HG03108 (cell line): ENCODE data around the gene CPNE5.
"Not testable (repeated sequence)": the region's sequence is repeated elsewhere in the genome, so short reads cannot be mapped to it uniquely, and the experiment has no call there.

Source experiments
- ATAC-seq: cut with Tn5 transposase; IDR thresholded peaks from one replicate; pipeline ENCODE4 v1.9.1; 2021; ENCODE audit warnings: moderate library complexity; ENCODE audit not compliant: unreplicated experiment

The CPNE5 gene

GRCh38 chr6:36704961-36705577, 134.2 kb downstream of the CPNE5 start:
- not testable (repeated sequence) for ATAC-seq

DNA sequence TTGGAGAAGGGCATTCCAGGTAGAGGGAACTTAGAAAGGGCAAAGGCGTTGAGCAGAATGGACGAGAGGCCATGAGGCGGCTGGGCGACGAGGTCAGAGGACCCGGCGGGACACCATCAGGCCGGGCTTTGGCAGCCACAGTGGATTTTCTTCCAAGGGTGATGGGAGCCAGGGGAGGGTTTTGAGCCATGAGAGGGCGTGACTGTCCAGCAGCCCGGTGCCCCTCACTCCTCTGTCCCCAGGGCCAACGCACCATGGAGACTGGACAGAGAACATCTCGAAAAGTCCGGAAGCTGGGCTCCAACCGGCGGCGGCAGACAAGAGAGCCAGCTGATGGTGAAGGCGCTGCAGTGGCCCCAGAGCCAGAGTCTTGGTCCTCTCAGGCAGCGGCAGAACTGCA, 135.3 kb downstream of the CPNE5 start:
- ATAC-seq: no peak

GRCh38 chr6:36703081-36703606, 136.1 kb downstream of the CPNE5 start:
- no peak for ATAC-seq

- no peak for ATAC-seq
These were observed 136.6 kb downstream of the CPNE5 start for GRCh38 chr6:36702656-36703055.

GRCh38 chr6:36701401-36701991, 137.7 kb downstream of the CPNE5 start:
- ATAC-seq: no peak

GRCh38 chr6:36700831-36701230, 138.4 kb downstream of the CPNE5 start:
- no peak for ATAC-seq

- no peak for ATAC-seq
These were observed 139.0 kb downstream of the CPNE5 start for GRCh38 chr6:36700071-36700812.

GRCh38 chr6:36699348-36699747, 139.9 kb downstream of the CPNE5 start:
- ATAC-seq: no peak

DNA sequence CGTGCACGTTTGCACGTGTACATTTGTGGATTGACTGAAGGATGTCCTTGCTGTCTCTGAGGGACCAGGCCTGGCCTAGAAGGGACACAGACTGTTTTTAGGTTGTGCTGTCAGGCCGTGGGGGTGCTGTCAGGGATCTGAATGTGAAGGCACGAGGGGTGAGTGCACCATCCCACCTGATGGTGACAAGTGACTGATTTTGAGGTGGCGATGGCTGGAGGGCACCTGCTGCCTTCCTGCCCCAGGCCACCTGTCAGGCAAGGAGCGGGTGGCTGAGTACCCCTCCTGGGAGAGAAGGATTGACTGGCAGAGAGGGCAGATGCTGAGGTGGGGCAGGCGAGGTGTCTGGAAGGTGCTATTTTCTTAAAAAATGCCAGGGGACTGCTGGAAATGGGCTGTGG, 140.4 kb downstream of the CPNE5 start:
- no peak for ATAC-seq

- no peak for ATAC-seq
These were observed 141.0 kb downstream of the CPNE5 start for GRCh38 chr6:36698196-36698595.

DNA sequence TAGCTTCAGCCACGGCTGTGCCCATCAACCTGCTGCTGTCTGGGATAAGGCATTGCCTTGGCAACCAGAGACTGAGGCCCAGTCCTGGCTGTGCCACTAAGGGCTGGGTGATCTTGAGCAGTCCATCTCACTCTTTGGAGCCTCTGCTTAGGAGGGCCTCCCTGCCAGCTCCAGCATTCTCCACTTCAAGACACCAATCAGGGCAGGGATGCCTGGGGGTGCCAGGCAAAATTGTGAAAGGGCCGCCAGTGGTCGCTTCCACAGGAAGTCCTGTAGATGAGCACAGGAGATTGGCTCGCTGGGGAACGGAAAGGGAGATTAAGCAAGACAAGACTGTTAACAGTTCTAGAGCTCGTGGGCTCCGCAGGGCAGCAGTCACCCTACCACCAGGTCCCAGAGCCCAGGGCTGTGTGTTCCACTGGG, 141.8 kb downstream of the CPNE5 start, which contains the start of gene RAB44:
Gene RAB44 (plus strand): TSS at position 346 of the 423 bp plus-strand sequence. CDS start 6,410 bp downstream, outside the sequence.
- no peak for ATAC-seq

GRCh38 chr6:36695414-36695813, 143.8 kb downstream of the CPNE5 start:
- ATAC-seq: no peak

GRCh38 chr6:36694616-36695015, 144.6 kb downstream of the CPNE5 start:
- no peak for ATAC-seq

- ATAC-seq: no peak
These were observed 146.2 kb downstream of the CPNE5 start for GRCh38 chr6:36692861-36693702.

DNA sequence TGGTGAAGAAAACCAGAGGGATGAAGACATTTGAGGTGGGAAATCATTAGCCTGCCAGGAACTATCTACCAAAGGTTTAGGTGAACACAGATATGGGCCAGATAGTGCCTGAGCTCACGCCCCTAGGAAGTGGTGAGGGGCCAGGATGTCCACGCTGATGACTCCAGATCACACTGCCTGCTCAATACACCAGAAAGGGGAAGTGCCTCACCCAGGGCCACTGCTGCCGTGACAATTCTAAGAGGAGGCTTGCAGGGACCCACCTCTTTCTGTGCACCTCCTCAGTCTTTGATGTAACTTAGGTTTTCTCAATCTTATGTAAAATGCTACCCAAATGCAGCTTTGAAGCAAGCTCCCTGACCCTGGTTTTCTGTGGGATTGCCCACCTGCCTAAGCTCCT, 147.0 kb downstream of the CPNE5 start:
- ATAC-seq: no peak

DNA sequence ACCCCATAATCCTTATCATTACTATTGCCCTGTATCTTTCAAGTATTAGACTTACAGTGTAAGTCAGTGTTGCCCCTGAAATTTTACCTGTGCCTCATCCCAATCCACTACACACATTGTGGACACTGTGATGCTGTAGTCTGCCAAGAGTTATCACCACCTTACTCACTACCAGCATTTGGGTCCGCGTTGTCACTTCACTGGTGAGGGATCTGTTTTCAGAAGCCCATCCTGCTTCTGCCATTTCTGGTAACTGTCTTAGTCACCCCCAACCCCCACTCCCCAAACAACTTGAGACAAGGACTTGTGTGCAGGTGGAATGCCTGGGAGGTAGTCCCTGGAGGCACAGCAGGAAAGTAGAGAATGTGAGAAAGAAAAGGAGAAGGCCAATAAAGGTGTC, 147.6 kb downstream of the CPNE5 start:
- no peak for ATAC-seq

GRCh38 chr6:36691011-36691410, 148.2 kb downstream of the CPNE5 start:
- ATAC-seq: no peak
